ENCODE measurements around the gene GLIPR2.

Gene GLIPR2

DNA sequence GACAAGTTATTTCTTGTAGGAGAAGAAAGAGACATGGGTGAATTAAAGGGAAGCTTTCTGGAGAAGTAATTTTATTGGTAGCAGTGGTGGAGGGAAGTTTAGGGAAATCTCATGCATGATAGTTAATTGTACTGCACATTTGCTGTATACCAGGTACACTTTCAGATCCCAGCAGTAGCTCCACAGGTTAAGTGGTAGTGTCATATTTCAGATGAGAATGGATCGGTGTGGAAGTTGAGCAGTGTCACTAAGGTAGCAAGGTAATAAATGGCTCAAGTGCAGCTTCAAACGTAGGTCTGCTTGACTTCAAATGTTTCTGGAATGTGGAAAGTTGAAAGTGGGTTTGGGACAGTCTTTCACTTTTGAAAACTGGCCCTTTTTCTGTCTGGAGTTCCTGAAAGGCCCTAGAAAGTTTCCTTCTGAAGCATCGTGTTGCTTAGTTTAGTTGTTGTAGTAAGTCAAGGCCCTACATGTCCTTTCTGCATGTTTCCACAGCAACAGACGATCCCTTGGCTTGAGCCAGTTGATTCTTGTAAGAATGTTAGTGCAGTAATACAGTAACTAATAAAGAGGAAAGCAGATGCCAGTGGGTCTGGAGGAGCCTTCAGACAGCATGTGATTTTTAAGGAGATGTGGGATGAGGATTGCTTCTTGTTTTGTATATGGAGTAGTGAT is 57.9 kb downstream of the GLIPR2 start:
- no peak for DNase-seq

DNA sequence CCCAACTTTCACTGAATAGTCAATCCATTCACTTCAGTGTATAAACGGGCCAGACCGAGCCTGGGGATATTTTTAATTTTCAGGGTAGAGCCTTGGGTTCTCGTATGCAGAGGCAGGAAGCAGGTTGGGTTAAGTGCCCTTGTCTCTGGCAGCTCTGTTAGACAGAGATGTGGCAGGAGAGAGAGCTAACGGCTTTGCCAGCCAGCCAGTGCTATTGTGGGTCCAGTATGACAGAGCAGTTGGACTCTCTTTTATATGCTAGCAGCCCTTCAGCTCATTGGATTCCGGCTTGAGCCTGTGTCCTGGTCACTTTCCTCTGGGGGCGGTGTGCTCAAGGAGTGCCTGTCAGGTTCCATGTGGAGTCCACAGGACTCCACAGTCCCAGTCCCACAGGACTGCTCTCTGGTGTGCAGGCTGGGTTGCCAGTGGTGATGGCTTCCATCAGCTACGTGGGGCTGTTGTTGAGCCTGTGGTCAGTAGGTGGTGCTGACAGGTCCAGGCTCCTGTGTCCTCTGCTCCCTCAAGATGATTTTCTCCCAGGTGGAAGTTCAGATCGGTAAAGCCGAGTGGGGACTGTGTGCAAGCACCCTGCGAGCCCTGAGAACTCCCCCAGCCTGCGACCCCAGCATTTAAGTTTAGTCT is 68.5 kb downstream of the GLIPR2 start:
- DNase-seq = no peak

DNA sequence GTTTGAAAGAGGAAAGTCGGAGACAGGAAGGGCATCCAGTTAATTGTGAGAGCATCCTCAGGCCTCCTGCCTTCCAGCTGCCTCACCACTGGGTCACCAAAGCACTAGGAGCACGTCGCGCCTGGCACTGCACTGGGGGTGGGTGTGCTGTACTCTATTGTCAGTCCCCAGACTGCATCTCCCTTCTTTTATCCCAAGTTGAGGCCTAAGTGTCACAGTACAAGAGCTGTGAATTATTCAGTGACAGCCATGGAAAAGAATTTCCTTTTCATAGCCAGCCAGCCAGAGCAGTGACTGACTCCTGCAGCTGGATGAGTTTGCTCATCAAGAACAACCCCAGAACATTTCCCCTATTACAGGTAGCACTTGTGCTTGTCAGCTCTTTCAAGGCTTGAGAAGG is 70.5 kb downstream of the GLIPR2 start:
- no peak for DNase-seq

DNA sequence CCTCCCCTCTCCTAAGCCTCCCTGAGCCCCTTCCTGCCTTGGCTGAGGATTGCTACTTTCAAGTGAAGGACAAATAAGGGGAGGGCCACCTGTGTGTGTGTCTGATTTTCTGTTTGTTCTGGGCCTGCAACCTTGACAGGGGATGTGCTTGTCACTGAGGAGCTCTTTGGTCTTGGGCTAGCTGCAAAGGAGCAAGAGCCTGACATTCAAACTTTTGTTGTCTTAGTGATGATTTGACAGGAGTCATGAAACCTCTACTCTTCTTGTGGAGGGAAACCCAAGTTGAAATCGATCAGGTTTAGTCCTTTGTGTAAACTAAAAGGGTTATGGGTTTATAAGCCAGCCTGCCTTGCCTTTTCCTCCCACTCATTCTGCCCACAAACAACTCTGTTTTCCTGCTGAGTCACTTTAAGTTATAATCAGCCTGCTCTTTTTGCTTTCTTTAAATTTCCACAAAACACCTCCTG is 71.0 kb downstream of the GLIPR2 start:
- peak in 1 of 2 donors; percentile 22 for DNase-seq

DNA sequence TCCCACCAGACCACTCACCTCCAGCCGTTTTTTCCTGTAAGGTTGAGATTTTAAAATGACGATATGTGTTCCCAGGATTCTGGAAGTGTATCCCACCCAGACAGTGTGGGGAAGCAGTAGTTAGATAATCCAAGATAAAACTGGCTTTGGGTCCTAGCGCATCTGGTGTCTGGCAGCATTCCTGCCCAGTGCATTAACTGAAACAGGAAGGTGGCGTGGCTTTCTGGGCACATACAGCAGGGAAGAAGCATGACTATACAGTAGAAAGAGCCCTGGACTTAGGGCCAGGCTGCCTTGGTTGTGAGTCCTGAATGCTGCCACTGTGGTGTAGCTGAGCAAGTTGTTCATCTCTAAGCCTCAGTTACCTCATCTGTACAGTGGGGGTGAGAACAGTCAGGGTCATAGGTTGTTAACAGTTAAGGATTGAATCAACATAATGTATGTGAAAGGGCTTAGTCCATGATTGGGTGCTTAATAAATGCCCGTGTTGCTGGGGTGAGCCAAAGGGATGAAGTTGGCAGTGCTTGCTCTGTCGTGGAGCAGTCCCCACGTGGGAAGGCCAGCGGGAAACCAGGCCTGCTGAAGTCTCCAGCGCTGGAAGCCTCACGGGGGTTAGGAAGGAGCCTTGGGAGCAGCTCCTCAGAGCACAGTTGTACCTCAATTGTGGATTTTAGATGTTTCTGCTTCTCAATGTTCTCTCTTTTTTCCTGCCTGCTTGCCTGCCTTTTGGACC is 72.2 kb downstream of the GLIPR2 start:
- no peak for DNase-seq

DNA sequence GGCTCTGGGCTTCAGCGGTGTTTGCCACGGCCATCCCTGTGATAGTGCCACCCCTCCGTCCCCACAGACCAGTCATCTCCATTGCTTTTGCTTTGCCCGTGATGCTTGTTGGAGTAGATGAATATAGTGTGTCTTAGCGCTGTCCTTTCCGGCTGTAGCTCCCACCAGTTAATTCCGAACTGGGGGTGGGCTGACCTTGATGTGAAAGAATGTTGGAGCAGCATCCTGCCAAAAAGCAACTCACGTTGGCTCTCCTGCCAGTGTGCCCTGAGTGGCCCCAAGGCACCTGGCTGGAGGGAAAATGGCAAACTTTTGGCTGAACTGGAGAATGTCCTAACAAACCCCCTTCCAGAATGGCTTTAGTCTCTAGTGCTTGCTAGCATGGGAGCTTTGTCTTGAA is 74.2 kb downstream of the GLIPR2 start:
- DNase-seq = no peak

DNA sequence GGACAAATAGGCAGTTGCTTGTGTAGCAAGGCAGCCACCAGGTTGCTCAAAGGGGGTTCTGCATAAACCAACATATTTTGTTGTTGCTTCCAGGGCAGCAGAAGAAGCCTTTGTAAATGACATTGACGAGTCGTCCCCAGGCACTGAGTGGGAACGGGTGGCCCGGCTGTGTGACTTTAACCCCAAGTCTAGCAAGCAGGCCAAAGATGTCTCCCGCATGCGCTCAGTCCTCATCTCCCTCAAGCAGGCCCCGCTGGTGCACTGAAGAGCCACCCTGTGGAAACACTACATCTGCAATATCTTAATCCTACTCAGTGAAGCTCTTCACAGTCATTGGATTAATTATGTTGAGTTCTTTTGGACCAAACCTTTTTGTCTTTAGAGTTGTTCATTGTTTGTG is 75.0 kb downstream of the GLIPR2 start:
- DNase-seq = no peak

DNA sequence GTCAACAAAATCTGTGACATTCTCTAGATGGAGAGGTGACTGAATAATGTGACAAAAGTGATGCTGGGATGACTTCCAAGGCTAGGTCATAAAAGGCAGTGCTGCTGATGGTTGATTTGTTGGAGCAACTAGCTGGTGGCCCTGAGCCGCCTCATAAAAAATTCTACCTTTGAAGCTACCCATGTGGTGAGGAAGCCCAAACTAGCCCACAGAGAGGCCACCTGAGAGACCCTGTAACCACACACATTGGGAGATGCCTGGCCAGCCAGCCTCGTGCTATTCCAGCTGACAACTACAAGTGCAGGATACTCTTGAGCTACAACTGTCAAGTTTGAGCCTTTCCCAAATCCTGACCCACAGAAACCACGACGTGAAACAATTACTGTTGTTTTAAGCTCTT is 76.9 kb downstream of the GLIPR2 start:
- DNase-seq = no peak
